Muscle of leg (tissue), 11 donors: ENCODE data around the gene POLR3C. TPM values are rescaled to one million over a fixed set of nuclear protein-coding genes. Genes with fewer than 3 reads are reported as not detected.
"Not testable (repeated sequence)": the region's sequence is repeated elsewhere in the genome, so short reads cannot be mapped to it uniquely, and the experiment has no call there.

Experiments used
- DNase-seq: peaks from one replicate; pipeline ENCODE4 v3.0.0; 2013
- H3K27ac ChIP-seq: one replicate; pipeline ENCODE4 v1.5.1; 2013; ENCODE audit warnings: mild to moderate bottlenecking, low read length, control low read depth
- H3K27me3 ChIP-seq: one replicate; pipeline ENCODE4 v1.6.1; 2013; ENCODE audit warnings: low read length; ENCODE audit not compliant: control insufficient read depth, insufficient read depth
- H3K36me3 ChIP-seq: one replicate; pipeline ENCODE4 v1.6.1; 2013; ENCODE audit warnings: low read length; ENCODE audit not compliant: control insufficient read depth, insufficient read depth
- H3K4me1 ChIP-seq: one replicate; pipeline ENCODE4 v1.6.1; 2013; ENCODE audit warnings: low read length; ENCODE audit not compliant: control insufficient read depth, insufficient read depth
- H3K4me3 ChIP-seq: one replicate; pipeline ENCODE4 v1.5.1; 2013; ENCODE audit warnings: low read length, control low read depth
- H3K9me3 ChIP-seq: replicated peaks from 2 replicates; pipeline ENCODE4 v1.6.1; 2013; ENCODE audit warnings: low read depth, low read length; ENCODE audit not compliant: control insufficient read depth
- WGBS: methylation state at CpG from one replicate; pipeline ENCODE4 v1.1.5; 2013; ENCODE audit warnings: missing lambda C conversion rate; ENCODE audit not compliant: insufficient coverage; 5-methylcytosine and 5-hydroxymethylcytosine counted together
- polyA plus RNA-seq, 8 donors: library from polyadenylated mRNA; unstranded; fragments of 120-200 nt; gene quantifications; one replicate each; pipeline versions ENCODE4 v1.2.1 to v1.2.3, GENCODE V29; 2013; ENCODE audit warnings: inconsistent platforms in 1 of 8, low replicate concordance in 1 of 8; ENCODE audit not compliant: insufficient read length in 8 of 8, insufficient read depth in 1 of 8
- total RNA-seq: library from RNA; stranded (reverse); fragments of 120-200 nt; gene quantifications from one replicate; pipeline ENCODE4 v1.2.4, GENCODE V29; 2013

Gene POLR3C
- total and polyA plus RNA-seq, 9 donors = 16.2 to 24.8 (median 19.8) TPM

GRCh38 chr1:145791860-145792259 lies 32.1 kb upstream of the POLR3C start:
- H3K4me1 ChIP-seq = not testable (repeated sequence)

GRCh38 chr1:145792484-145792883 lies 31.5 kb upstream of the POLR3C start:
- no CpG with 5 or more reads among the region's 1 CpG for WGBS

More at GRCh38 chr1:145791860-145792259, 32.1 kb upstream of the POLR3C start:
- 79% methylated on average over 2 of the region's 2 CpGs for WGBS
- not testable (repeated sequence) for H3K36me3 ChIP-seq, H3K27me3 ChIP-seq, H3K4me3 ChIP-seq, H3K27ac ChIP-seq, H3K9me3 ChIP-seq, DNase-seq

GRCh38 chr1:145795257-145795881 lies 28.6 kb upstream of the POLR3C start:
- DNase-seq = no peak
- Histone ChIP-seq H3K9me3 (peaks cover 14% of the 10 kb centered on the region), H3K27me3 (no peaks in the 10 kb centered on the region), H3K4me3 (no peak overlapping the region), H3K27ac (no peak overlapping the region), H3K36me3 (no peaks in the 10 kb centered on the region), H3K4me1 (no peaks in the 10 kb centered on the region)
- 100% methylated on average over 5 of the region's 10 CpGs for WGBS

More at GRCh38 chr1:145792484-145792883, 31.5 kb upstream of the POLR3C start:
- H3K4me3 ChIP-seq = no peak overlapping the region
- H3K36me3 ChIP-seq = peaks cover 5% of the 10 kb centered on the region
- peaks cover 12% of the 10 kb centered on the region for H3K9me3 ChIP-seq
- no peak for DNase-seq
- H3K27ac ChIP-seq = no peak overlapping the region
- H3K4me1 ChIP-seq = no peaks in the 10 kb centered on the region
- no peaks in the 10 kb centered on the region for H3K27me3 ChIP-seq

DNA sequence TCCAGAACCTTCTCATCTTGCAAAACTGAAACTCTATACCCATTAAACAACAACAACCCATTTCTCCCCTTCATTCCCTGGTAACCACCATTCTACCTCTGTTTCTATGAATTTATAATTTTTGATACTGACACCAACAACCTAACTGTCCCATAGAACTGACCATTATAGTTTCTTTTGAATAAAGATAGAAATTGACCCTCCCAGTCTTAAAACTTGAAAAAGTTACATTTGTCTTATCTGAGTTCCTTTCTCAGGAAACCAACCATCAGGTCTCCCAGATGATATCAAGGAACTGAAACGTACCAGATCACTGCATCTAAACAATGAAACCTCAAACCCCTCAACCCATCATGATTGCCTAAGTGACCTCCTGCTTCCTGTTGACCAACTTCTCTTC lies 27.2 kb upstream of the POLR3C start:
- Histone ChIP-seq H3K4me1 (no peaks in the 10 kb centered on the region), H3K36me3 (no peaks in the 10 kb centered on the region), H3K9me3 (peaks cover 14% of the 10 kb centered on the region), H3K4me3 (no peak overlapping the region), H3K27me3 (no peaks in the 10 kb centered on the region), H3K27ac (no peak overlapping the region)
- WGBS = 50% methylated on average over 1 of the region's 1 CpG
- DNase-seq = no peak

DNA sequence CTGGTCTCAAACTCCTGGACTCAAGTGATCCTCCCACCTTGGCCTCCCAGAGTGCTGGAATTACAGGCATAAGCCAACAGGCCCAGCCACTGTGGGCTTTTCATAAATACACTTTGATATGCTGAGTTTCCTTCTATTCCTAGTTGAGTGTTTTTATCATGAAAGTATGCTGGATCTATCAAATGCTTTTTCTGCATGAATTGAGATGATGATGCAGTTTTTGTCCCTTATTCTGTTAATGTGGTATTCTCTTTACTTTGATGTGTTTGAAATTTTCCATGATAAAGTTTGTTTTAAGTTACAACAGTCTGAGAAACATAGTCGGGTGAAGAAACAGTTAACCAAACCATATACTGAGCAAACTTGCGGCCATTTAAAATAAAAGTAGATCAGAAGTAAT lies 24.2 kb upstream of the POLR3C start:
- no CpG with 5 or more reads among the region's 2 CpGs for WGBS

DNA sequence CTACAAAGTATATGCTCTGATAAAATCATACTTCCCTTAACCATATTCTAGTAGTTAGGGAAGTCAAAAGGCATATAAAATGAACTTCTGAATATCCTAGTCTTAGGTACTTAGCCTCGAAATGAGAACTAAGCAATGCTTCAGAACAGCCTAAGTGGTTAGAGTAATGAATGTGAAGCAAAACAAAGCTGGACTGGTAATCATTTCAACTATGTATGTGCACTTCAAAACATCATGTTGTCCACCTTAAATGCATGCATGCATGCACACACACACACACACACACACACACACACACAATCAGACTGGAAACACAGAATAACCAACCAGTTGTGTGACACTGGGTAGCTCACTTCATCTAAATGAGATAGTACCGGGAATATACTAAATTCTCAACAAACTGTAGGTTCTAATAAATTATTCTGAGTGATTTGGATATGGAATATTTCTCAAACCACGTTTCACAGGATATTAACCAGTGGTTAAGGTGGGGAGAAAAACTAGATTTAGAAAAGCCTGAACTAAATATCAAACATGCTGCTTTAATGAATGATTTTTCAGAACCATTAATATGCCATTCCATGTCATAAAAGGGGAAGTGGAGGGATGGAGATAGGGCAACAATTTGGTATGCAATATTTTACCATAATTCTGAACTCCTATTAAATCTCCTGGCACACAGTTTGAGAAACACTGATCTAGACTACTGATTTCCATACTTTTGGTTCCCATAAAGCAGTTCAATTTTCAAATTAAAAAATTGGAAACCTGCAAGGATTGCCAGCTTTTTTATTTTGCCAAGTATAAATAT lies 19.6 kb upstream of the POLR3C start:
- H3K27me3 ChIP-seq = no peaks in the 10 kb centered on the region
- no peaks in the 10 kb centered on the region for H3K4me1 ChIP-seq
- no peak overlapping the region for H3K4me3 ChIP-seq
- DNase-seq = no peak
- no peaks in the 10 kb centered on the region for H3K36me3 ChIP-seq
- no peak overlapping the region for H3K27ac ChIP-seq
- H3K9me3 ChIP-seq = no peaks in the 10 kb centered on the region
- no CpG with 5 or more reads among the region's 3 CpGs for WGBS

More for the DNA sequence above, 24.2 kb upstream of the POLR3C start:
- no peaks in the 10 kb centered on the region for H3K4me1 ChIP-seq
- no peak for DNase-seq
- no peak overlapping the region for H3K4me3 ChIP-seq
- H3K27ac ChIP-seq = no peak overlapping the region
- no peaks in the 10 kb centered on the region for H3K27me3 ChIP-seq
- H3K9me3 ChIP-seq = peaks cover 14% of the 10 kb centered on the region
- no peaks in the 10 kb centered on the region for H3K36me3 ChIP-seq

GRCh38 chr1:145805057-145805456 lies 18.9 kb upstream of the POLR3C start:
- Histone ChIP-seq H3K9me3 (no peaks in the 10 kb centered on the region), H3K27ac (no peak overlapping the region), H3K4me1 (no peaks in the 10 kb centered on the region), H3K4me3 (no peak overlapping the region), H3K27me3 (no peaks in the 10 kb centered on the region), H3K36me3 (no peaks in the 10 kb centered on the region)
- no CpG with 5 or more reads among the region's 1 CpG for WGBS
- DNase-seq = no peak

DNA sequence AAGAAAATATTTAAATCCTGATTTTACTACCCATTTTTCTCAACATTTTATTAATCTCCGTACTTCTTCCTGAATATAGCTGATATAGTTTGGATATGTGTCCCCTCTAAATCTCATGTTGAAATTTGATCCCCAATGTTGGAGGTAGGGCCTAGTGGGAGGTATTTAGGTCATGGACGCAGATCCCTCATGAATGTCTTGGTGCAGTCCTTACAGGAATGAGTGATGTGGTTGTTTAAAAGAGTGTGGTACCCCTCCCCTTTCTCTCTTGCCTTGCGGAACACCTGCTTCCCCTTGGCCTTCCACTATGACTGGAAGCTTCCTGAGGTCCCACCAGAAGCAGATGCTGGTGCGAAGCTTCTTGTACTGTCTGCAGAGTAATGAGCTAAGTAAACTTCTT lies 17.6 kb upstream of the POLR3C start:
- H3K27me3 ChIP-seq = no peaks in the 10 kb centered on the region
- H3K27ac ChIP-seq = no peak overlapping the region
- H3K36me3 ChIP-seq = no peaks in the 10 kb centered on the region
- no peak for DNase-seq
- H3K4me1 ChIP-seq = no peaks in the 10 kb centered on the region
- H3K4me3 ChIP-seq = no peak overlapping the region
- no peaks in the 10 kb centered on the region for H3K9me3 ChIP-seq
- no CpG with 5 or more reads among the region's 4 CpGs for WGBS

DNA sequence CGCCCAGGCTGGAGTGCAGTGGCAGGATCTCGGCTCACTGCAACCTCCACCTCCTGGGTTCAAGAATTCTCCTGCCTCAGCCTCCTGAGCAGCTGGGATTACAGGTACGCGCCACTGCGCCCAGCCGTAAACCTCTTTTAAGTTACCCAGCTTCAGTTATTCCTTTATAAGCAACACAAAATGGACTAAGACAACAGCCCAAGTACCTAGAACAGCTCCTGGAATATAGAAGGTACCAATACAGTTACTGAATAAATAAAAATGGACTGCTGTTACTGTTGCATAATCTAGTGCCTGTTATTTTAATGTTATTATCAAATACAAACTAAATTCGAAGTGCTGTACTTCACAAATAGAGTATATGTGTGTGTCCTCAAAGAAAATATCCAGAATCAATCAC lies 17.2 kb upstream of the POLR3C start:
- Histone ChIP-seq H3K4me3 (no peak overlapping the region), H3K4me1 (no peaks in the 10 kb centered on the region), H3K36me3 (no peaks in the 10 kb centered on the region), H3K27me3 (no peaks in the 10 kb centered on the region), H3K9me3 (no peaks in the 10 kb centered on the region), H3K27ac (no peak overlapping the region)
- DNase-seq = no peak
- WGBS = 100% methylated on average over 6 of the region's 7 CpGs

GRCh38 chr1:145812977-145813810 lies 10.8 kb upstream of the POLR3C start:
- no CpG with 5 or more reads among the region's 6 CpGs for WGBS
- H3K4me1 ChIP-seq, H3K9me3 ChIP-seq, H3K4me3 ChIP-seq, H3K27me3 ChIP-seq, DNase-seq, H3K27ac ChIP-seq, H3K36me3 ChIP-seq: not testable (repeated sequence)
